Fibroblast of lung (primary cell): ENCODE measurements around the gene NR1H4. TPM values are rescaled to one million over a fixed set of nuclear protein-coding genes. Genes with fewer than 3 reads are reported as not detected.

Experiments used
- DNase-seq, 2 donors: peaks; one replicate each; pipeline versions ENCODE4 v3.0.0 to v3.0.0-alpha.2; 2010; ENCODE audit warnings: low read depth in 2 of 2
- H2AFZ ChIP-seq: 2 replicates; pipeline ENCODE4 v1.5.1; 2012; ENCODE audit warnings: low read length, control low read depth, inconsistent platforms
- H3K27ac ChIP-seq: 2 replicates; pipeline ENCODE4 v1.5.1; 2011; ENCODE audit warnings: low read length, control low read depth; ENCODE audit not compliant: insufficient read depth
- H3K27me3 ChIP-seq: 2 replicates; pipeline ENCODE4 v1.5.1; 2011; ENCODE audit warnings: mild to moderate bottlenecking, low read length; ENCODE audit not compliant: control insufficient read depth, insufficient read depth
- H3K36me3 ChIP-seq: 2 replicates; pipeline ENCODE4 v1.5.1; 2011; ENCODE audit warnings: low read length; ENCODE audit not compliant: control insufficient read depth, insufficient read depth
- H3K4me1 ChIP-seq: 2 replicates; pipeline ENCODE4 v1.5.1; 2011; ENCODE audit warnings: low read length; ENCODE audit not compliant: control insufficient read depth, insufficient read depth; ENCODE audit errors: extremely low read depth
- H3K4me2 ChIP-seq: 2 replicates; pipeline ENCODE4 v1.5.1; 2011; ENCODE audit warnings: low read length, control low read depth; ENCODE audit not compliant: insufficient read depth; ENCODE audit errors: extremely low read depth
- H3K4me3 ChIP-seq, 4 experiments: fragments of 200-600 bp in 1 of 4; sonication (generic) in 1 of 4; replicated peaks in 1 of 4; 2 replicates each; pipeline ENCODE4 v1.5.1; 2011 to 2016; ENCODE audit warnings: low read length in 4 of 4, low read depth in 3 of 4, mild to moderate bottlenecking in 3 of 4, control low read depth in 2 of 4, inconsistent platforms in 1 of 4, mixed read lengths in 1 of 4; ENCODE audit not compliant: insufficient read depth in 1 of 4; ENCODE audit errors: control extremely low read depth in 1 of 4
- H3K79me2 ChIP-seq: 2 replicates; pipeline ENCODE4 v1.5.1; 2012; ENCODE audit warnings: mild to moderate bottlenecking, low read length, inconsistent platforms; ENCODE audit not compliant: control insufficient read depth, insufficient read depth
- H3K9ac ChIP-seq: 2 replicates; pipeline ENCODE4 v1.5.1; 2011; ENCODE audit warnings: mild to moderate bottlenecking, low read length, control low read depth; ENCODE audit not compliant: insufficient read depth
- H3K9me3 ChIP-seq: 2 replicates; pipeline ENCODE4 v1.5.1; 2012; ENCODE audit warnings: low read depth, low read length; ENCODE audit not compliant: control insufficient read depth, insufficient read depth
- H4K20me1 ChIP-seq: 2 replicates; pipeline ENCODE4 v1.5.1; 2011; ENCODE audit warnings: low read length; ENCODE audit not compliant: control insufficient read depth, insufficient read depth; ENCODE audit errors: extremely low read depth
- EZH2 ChIP-seq: IDR thresholded peaks from 2 replicates; pipeline ENCODE4 v1.5.1; 2012; ENCODE audit warnings: low read length, control low read depth, mild to moderate bottlenecking; ENCODE audit errors: missing control alignments
- polyA plus RNA-seq, 2 donors: library from polyadenylated mRNA; depleted of rRNA in 1 of 2; stranded (reverse) in 1 of 2; unstranded in 1 of 2; fragments of >200 nt; gene quantifications; 2 replicates each; pipeline ENCODE4 v1.2.1, GENCODE V29; 2011 to 2012; ENCODE audit warnings: missing spikeins in 1 of 2
- total RNA-seq: library from RNA; depleted of rRNA; stranded (reverse); fragments of >200 nt; gene quantifications from 2 replicates; pipeline ENCODE4 v1.2.1, GENCODE V29; 2014
- TF ChIP-seq, protein P1 (sequence below), 2 donors: IDR thresholded peaks in 1 of 2; conservative IDR thresholded peaks in 1 of 2; 1 replicate in 1 of 2; 2 replicates in 1 of 2; pipeline ENCODE4 v1.5.1; 2011 to 2012; ENCODE audit warnings: low read length in 2 of 2, control low read depth in 1 of 2, inconsistent platforms in 1 of 2, low read depth in 1 of 2, mild to moderate bottlenecking in 1 of 2

Gene NR1H4
- total and polyA plus RNA-seq, 2 donors (not counting 1 experiment from before 2014, with no cell fraction given), result not detected

DNA sequence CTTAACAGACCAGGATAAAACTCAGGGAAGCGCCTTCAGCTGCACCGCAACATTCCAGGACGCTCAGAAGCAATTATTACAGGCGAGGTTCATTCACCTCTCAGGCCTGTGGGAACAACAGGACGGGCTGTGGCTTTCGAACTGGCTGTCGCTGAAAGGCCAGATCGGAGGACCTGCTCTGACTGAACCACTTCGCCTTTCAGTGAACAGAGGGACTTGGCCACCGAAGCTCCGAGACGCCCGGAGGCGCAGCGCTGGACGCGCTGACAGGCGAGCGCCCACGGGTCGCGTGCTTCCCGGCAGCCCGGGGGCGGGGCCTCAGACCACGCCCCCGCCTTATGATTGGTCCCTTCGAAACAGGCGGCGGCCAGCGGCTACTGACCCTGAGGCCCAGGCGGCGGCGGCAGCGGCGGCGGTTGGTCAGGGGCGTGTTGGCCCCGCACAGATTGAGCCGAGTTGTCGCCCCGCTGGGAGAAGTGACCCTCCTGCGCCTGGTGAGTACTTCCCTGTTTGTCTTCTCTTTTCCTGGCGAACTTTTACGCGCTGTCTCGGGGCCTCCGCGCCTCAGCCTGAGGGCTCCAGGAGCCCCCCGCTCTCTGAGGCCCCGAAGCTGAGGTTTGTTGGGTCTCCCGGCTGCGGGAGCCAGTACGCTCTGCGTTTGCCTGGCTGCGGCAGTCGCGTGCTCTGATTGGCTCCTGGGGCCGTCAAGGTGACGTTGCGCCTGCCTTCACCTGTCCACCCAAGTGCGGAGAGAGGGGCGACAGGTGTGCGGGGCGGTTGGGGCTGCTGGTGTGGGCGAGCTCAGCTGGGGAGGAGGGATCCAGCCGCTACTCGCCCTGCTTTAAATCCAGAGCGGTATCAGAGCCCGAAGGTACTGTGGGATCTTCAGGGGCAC lies 99.9 kb downstream of the NR1H4 start, which contains the start of gene GAS2L3:
GAS2L3 (plus strand) TSS at position 393 of the 895 bp plus-strand sequence. CDS start 21,221 bp downstream, outside the sequence.
- Histone ChIP-seq H3K9me3 (no peaks in the 10 kb centered on the region), H4K20me1 (no peaks in the 10 kb centered on the region), H2AFZ (peak within 1 kb of the TSS; percentile 98), H3K27ac (peak within 1 kb of the TSS; percentile 82), H3K27me3 (no peaks in the 10 kb centered on the region), H3K36me3 (no peaks in the 10 kb centered on the region), H3K4me3 (peak within 1 kb of the TSS; percentile 71 to 89 (median 79)), H3K9ac (peak within 1 kb of the TSS; percentile 75), H3K4me2 (peak within 1 kb of the TSS; percentile 94), H3K79me2 (peaks cover 44% of the 10 kb centered on the region), H3K4me1 (peaks cover 5% of the 10 kb centered on the region)
- peak; percentile 80 to 81 for DNase-seq
- TF ChIP-seq, protein P1, sequence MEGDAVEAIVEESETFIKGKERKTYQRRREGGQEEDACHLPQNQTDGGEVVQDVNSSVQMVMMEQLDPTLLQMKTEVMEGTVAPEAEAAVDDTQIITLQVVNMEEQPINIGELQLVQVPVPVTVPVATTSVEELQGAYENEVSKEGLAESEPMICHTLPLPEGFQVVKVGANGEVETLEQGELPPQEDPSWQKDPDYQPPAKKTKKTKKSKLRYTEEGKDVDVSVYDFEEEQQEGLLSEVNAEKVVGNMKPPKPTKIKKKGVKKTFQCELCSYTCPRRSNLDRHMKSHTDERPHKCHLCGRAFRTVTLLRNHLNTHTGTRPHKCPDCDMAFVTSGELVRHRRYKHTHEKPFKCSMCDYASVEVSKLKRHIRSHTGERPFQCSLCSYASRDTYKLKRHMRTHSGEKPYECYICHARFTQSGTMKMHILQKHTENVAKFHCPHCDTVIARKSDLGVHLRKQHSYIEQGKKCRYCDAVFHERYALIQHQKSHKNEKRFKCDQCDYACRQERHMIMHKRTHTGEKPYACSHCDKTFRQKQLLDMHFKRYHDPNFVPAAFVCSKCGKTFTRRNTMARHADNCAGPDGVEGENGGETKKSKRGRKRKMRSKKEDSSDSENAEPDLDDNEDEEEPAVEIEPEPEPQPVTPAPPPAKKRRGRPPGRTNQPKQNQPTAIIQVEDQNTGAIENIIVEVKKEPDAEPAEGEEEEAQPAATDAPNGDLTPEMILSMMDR (conservative IDR thresholded peaks at IDR 0.05 in 1 of 2, IDR thresholded peaks at IDR 0.05 in 1 of 2; ENCODE audit: low read depth in 1 of 2, low read length in 2 of 2), result no peak
- no peak for TF ChIP-seq EZH2

DNA sequence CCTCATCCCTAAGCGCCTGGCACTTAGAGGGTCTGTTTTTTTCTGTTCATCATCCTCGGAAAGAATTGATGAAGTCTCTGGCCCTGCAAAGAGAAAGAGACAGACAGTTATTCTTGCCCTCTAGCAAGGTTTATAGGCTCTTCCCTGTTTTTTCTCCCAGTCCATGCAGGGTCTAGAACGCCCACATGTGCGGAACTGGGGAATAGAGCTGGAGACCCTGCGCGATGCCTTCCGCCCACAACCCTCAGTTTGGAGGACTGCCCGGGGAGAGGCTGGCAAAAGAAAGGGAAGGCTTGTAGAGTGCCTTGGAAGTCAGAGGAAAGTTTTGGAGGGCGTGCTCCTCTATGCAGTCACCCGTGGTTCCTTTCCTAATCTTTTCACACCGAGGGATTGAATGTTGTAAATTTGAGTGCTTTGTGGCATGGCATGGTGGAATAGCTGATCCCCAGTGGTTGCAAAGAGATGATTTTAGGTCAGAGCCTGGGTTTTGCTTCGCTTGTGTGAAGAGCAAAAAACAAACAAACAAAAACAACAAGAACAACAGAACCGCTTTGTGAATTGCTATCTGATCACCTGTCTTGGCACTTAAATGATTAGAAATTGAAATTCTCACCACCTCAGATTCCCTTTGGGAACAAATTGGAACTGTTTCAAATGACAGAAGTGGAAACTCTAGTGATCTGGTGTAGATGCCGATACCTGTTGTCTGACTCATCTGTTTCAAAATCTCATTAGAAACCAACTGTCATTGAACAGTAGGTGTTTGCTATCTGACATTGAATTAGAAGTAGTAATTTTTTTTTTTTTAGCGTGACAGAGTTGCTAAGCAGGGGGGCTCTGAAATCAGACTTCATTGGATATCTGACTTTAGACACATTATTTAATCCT lies 100.8 kb downstream of the NR1H4 start:
- peak overlapping the region; percentile 30 for H2AFZ ChIP-seq
- H3K4me3 ChIP-seq, result peak overlapping the region; percentile 71 to 89 (median 79)
- H3K36me3 ChIP-seq, result no peaks in the 10 kb centered on the region
- no peaks in the 10 kb centered on the region for H3K27me3 ChIP-seq
- peak overlapping the region; percentile 94 for H3K4me2 ChIP-seq
- peak overlapping the region; percentile 75 for H3K9ac ChIP-seq
- peaks cover 53% of the 10 kb centered on the region for H3K79me2 ChIP-seq
- TF ChIP-seq EZH2, result no peak
- TF ChIP-seq, protein P1 (conservative IDR thresholded peaks at IDR 0.05 in 1 of 2, IDR thresholded peaks at IDR 0.05 in 1 of 2; ENCODE audit: low read depth in 1 of 2, low read length in 2 of 2), result no peak
- H3K9me3 ChIP-seq, result no peaks in the 10 kb centered on the region
- peaks cover 5% of the 10 kb centered on the region for H3K4me1 ChIP-seq
- peak; percentile 19 to 48 for DNase-seq
- H3K27ac ChIP-seq, result peak overlapping the region; percentile 82
- H4K20me1 ChIP-seq, result no peaks in the 10 kb centered on the region
